Mononuclear cell (primary cell): ENCODE results near the gene TNNI3K. TPM values are rescaled to one million over a fixed set of nuclear protein-coding genes. Genes with fewer than 3 reads are reported as not detected.
"Not testable (repeated sequence)": the region's sequence is repeated elsewhere in the genome, so short reads cannot be mapped to it uniquely, and the experiment has no call there.

Experiments
- H3K27me3 ChIP-seq: 2 replicates; pipeline ENCODE4 v1.6.0; 2011; ENCODE audit warnings: low read length, control low read depth; ENCODE audit not compliant: insufficient read depth
- H3K4me1 ChIP-seq: 2 replicates; pipeline ENCODE4 v1.5.1; 2011; ENCODE audit warnings: mild to moderate bottlenecking, low read length, control low read depth; ENCODE audit not compliant: insufficient read depth
- H3K4me3 ChIP-seq: 2 replicates; pipeline ENCODE4 v1.5.1; 2011; ENCODE audit warnings: mild to moderate bottlenecking, low read length, moderate library complexity
- H3K9me3 ChIP-seq: 2 replicates; pipeline ENCODE4 v1.5.1; 2011; ENCODE audit warnings: low read depth, mild to moderate bottlenecking, control low read depth, low read length
- total RNA-seq: library from RNA; depleted of rRNA; stranded (reverse); fragments of >200 nt; gene quantifications from one replicate; pipeline ENCODE4 v1.2.3, GENCODE V29; 2012

The TNNI3K gene
- total RNA-seq, 1 donor = 0.94 TPM

DNA sequence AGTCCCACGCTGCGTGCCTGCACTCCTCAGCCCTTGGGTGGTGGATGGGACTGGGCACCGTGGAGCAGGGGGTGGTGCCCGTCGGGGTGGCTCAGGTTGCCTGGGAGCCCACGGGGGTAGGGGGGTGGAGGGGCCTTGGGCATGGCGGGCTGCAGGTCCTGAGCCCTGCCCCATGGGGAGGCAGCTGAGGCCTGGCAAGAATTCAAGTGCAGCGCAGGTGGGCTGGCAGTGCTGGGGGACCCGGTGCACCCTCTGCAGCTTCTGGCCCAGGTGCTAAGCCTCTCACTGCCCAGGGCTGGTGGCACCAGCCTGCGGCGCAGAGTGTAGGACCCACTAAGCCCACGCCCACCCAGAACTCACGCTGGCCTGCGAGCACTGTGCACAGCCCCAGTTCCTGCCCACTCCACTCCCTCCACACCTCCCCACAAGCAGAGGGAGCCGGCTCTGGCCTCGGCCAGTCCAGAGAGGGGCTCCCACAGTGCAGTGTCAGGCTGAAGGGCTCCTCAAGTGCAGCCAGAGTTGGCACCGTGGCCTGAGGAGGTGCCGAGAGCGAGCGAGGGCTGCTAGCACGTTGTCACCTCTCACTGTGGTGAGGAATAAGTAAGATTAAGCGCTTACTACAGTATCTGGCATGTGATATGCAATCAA lies 12.8 kb downstream of the TNNI3K start:
- no peaks in the 10 kb centered on the region for H3K27me3 ChIP-seq
- no peaks in the 10 kb centered on the region for H3K9me3 ChIP-seq
- no peak overlapping the region for H3K4me3 ChIP-seq
- H3K4me1 ChIP-seq = no peaks in the 10 kb centered on the region

DNA sequence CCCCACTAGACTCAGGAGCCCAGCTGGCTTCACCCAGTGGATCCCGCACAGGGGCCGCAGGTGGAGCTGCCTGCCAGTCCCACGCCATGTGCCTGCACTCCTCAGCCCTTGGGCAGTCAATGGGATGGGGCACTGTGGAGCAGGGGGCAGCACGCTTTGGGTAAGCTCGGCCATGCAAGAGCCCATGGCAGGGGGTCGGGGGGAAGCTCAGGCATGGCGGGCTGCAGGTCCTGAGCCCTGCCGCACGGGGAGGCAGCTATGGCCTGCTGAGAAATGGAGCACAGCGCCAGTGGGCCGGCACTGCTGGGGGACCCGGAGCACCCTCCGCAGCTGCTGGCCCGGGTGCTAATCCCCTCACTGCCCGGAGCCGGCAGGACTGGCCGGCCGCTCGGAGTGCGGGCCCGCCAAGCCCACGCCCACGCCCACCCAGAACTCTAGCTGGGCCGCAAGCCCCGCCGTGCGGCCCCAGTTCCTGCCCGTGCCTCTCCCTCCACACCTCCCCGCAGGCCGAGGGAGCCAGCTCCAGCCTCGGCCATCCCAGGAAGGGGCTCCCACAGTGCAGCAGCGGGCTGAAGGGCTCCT lies 18.1 kb downstream of the TNNI3K start:
- H3K9me3 ChIP-seq, H3K27me3 ChIP-seq, H3K4me1 ChIP-seq, H3K4me3 ChIP-seq: not testable (repeated sequence)

DNA sequence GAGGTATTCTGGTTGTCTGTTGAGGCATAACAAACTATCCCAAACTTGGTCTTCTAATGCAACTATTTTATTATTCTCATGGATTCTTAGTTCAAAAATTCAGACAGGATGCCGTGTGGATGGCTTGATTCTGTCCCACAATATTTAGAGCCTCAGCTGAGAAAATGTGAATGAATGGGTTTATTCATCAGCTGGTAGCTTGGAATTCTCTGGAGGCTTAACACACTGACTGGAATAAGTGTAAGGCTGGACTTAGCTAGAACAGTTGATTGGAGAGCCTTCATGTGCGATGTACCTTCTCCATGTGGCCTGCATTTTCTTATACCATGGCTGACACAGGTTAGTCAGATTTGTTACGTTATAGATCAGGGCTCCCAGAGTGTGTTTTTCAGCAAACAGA lies 30.8 kb downstream of the TNNI3K start:
- H3K4me1 ChIP-seq = no peaks in the 10 kb centered on the region
- H3K9me3 ChIP-seq = no peaks in the 10 kb centered on the region
- no peak overlapping the region for H3K4me3 ChIP-seq
- no peaks in the 10 kb centered on the region for H3K27me3 ChIP-seq

DNA sequence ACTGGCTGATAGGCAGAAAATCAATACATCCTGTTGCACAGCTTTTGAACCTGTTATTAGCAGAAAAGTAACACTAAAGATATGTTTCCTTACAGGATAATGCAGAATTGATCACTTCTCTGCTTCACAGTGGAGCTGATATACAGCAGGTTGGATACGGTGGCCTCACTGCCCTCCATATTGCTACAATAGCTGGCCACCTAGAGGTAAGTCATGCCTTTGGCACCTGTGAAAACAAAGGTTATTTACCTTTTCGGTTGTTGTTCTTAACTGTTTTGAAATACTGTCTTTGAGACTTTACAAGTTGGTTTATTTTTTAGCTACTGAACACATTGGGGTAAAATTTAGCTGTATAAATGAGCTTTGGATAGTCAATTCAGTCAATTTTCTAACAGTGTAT lies 36.3 kb downstream of the TNNI3K start:
- H3K4me3 ChIP-seq = no peak overlapping the region

DNA sequence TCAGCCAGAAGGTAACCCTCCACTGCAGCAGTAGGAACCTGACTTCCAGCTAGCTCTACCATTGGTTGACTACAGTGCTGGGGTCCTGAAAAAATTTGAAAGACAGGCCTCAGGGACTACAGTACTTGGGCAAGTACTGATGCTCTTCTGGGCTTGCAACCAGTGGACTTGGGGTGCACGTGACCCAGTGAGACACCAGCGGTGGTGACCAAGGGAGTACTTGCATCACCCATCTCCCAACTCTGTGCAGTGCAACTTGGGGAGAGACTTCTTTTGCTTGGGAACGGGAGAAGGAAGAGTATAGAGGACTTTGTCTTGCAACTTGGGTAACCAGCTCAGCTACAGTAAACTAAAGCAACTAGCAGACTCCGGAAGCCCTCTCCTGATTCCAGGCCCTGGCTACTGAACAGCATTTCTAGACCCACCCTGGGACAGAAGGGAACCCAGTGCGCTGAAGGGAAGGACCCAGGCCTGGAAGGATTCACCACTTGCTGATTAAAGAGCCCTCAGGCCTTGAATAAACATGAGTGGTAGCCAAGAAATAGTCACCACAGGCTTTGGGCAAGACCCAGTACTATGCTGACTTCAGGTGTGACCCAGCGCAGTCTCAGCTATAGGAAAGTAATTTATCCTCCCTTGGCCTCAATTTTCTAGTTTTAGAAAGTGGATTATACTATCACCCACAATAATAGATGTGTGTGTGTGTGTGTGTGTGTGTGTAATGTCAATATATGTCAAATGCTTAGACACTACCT lies 45.6 kb downstream of the TNNI3K start:
- no peaks in the 10 kb centered on the region for H3K4me1 ChIP-seq
- no peaks in the 10 kb centered on the region for H3K9me3 ChIP-seq
- no peak overlapping the region for H3K4me3 ChIP-seq
- no peaks in the 10 kb centered on the region for H3K27me3 ChIP-seq

More for the DNA sequence above, 36.3 kb downstream of the TNNI3K start:
- no peaks in the 10 kb centered on the region for H3K9me3 ChIP-seq
- H3K27me3 ChIP-seq = no peaks in the 10 kb centered on the region
- no peaks in the 10 kb centered on the region for H3K4me1 ChIP-seq

DNA sequence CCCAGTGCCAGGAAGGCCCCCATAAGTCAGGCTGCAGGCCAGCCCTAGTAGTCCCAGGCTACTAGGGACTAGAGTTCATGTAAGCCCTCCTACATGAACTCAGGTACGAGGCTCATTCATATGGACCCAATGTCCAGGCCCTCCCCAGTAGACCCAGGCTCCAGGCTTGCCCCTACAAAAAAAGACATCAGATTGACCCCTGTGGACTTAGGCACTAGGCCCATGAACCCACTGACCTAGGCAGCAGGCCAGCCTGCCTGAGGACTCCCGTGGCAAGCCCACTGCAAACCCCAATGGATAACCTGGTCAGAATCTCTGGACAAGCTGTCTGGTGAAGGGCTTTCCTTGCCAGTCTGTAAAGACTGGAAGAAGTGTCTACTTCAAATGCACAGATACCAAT lies 51.2 kb downstream of the TNNI3K start:
- peaks cover 10% of the 10 kb centered on the region for H3K9me3 ChIP-seq
- H3K27me3 ChIP-seq = no peaks in the 10 kb centered on the region
- no peak overlapping the region for H3K4me3 ChIP-seq
- H3K4me1 ChIP-seq = no peaks in the 10 kb centered on the region

DNA sequence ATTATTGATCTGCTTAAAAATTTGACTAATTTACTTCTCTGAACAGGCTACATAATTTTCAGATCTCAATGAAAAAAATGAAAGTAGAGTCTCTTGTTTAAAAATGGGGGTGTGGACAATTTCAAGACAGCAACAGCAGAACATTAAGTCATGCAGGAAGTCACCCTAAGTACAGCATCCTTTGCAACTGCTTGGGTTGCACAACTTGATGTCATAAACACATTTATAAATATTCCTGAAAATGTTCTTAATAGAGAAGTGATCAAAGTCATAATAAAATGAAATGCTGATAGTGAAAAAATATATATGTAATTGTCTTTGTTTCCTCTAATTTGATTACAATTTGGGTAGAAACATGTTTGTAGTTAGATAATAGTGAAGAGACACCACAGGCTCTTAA lies 79.3 kb downstream of the TNNI3K start:
- Histone ChIP-seq H3K27me3 (no peaks in the 10 kb centered on the region), H3K9me3 (no peaks in the 10 kb centered on the region), H3K4me1 (no peaks in the 10 kb centered on the region), H3K4me3 (no peak overlapping the region)

DNA sequence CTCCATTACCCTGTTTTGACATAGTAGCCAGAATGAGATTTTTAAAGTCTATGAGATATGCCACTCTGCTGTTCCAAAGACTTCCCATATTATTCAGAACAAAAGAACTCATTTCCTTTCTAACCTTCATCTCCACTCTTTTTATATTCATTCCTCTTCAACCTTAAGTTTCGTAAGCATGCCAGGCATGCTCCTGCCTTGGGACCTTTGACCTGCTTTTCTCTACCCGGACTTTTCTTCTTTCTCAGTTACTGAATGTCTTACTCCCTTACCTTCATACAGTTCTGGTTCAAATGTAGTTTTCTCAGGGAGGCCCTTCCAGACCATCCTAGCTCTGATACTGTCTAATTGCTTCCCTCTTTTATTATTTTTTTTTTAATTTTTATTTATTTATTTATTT lies 81.1 kb downstream of the TNNI3K start:
- Histone ChIP-seq H3K4me3 (no peak overlapping the region), H3K27me3 (no peaks in the 10 kb centered on the region), H3K4me1 (no peaks in the 10 kb centered on the region), H3K9me3 (no peaks in the 10 kb centered on the region)

DNA sequence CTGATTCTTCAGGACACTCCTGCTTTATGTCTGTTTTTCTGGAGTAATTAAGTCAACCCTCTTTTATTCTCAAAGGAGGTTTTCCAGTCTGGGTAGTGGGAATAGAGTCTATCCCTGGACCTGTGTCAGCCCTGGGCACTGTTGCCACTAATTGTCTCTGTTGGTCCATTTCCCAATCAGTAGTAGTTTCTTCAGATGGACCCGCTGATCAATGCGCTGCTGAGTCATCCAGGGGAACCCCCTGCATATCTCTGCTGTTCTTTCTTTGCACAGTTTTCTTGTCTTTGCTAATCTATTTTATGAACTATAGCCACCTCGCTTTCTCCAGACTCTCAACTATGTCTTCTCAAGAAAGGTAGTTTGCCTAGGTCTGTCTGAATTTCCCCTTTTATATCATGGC lies 82.5 kb downstream of the TNNI3K start:
- Histone ChIP-seq H3K4me3 (no peak overlapping the region), H3K9me3 (no peaks in the 10 kb centered on the region), H3K27me3 (no peaks in the 10 kb centered on the region), H3K4me1 (no peaks in the 10 kb centered on the region)

DNA sequence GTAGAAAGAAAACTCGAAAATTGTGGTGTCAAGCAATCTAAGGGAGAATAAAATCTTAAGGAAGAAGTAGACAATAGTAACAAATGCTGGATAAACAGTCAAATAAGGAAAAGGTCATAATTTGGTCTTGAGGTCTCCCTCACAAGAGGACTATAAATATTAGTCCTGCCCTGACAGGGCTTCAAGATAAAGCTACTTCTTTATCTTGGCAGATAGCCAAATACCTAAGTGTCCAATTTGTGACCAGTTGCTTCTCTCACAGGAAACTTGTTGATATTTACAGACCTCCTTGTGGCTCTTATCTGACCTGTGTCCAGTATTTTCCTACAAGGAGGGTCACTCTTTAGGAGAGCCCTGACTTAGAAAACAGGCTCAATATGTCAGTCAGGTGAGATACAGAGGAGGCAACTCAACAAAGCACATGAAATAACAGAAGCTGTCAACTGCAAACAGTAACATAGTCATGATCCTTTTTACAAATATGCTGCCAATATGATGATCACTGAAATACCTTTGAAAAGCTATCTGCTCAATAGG lies 88.8 kb downstream of the TNNI3K start:
- H3K4me1 ChIP-seq = no peaks in the 10 kb centered on the region

DNA sequence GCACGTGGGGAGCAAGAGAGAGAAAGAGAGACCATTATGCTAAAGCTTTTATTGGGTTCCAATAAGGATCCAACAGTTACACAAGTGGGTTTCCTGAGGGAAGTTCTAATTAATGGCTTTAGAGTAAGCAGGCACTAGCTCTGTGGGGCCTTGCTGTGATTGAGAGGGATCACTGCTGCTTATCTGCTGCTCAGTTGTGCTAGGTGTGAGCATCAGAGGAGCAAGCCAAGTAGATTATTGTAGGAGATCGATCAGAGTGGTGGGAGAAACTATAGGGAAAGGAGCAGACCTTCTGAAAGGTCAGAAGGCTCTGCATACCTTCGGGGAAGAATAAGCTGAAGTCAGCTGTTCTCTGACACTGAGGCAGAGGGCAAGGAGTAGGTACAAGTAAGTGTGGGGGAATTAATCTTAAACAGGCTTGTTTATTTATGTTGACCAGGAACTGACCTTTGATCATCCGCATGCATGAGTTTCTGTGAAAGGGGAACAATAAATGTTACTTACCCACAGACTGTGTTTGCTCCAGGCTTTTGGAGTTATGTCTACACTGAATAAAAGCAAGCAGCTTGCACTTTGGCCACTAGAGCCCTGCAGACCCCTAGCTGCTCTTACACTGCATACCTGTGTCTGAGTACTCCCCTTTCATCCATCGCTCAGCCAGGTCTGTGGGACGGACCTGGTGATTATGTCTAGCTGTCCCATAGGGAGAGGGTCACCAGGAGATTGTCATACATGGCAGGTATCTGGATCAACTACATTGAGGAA lies 89.7 kb downstream of the TNNI3K start:
- Histone ChIP-seq H3K4me1 (no peaks in the 10 kb centered on the region), H3K4me3 (no peak overlapping the region), H3K9me3 (no peaks in the 10 kb centered on the region), H3K27me3 (no peaks in the 10 kb centered on the region)

More for the DNA sequence above, 88.8 kb downstream of the TNNI3K start:
- Histone ChIP-seq H3K9me3 (no peaks in the 10 kb centered on the region), H3K4me3 (no peak overlapping the region), H3K27me3 (no peaks in the 10 kb centered on the region)

DNA sequence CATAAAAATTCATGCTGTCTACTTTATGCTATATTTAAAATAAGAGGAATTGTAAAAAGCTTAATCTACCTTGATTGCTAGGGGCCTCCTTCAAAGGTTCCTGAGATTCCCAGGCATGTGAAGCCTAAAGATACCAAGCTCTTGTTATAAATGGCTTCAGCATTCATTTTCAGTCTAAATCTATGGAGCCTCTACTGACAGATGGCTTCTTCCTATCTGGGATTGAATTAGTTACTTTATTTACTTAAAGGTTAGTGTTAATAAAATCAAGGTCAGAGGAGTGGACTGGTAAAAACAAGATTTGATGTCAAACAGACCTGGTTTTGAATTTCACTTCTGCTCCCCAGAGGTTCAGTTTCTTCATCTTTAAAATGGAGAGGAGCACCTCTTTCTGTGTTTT lies 93.7 kb downstream of the TNNI3K start:
- no peaks in the 10 kb centered on the region for H3K27me3 ChIP-seq
- no peak overlapping the region for H3K4me3 ChIP-seq
- H3K4me1 ChIP-seq = no peaks in the 10 kb centered on the region
- no peaks in the 10 kb centered on the region for H3K9me3 ChIP-seq

DNA sequence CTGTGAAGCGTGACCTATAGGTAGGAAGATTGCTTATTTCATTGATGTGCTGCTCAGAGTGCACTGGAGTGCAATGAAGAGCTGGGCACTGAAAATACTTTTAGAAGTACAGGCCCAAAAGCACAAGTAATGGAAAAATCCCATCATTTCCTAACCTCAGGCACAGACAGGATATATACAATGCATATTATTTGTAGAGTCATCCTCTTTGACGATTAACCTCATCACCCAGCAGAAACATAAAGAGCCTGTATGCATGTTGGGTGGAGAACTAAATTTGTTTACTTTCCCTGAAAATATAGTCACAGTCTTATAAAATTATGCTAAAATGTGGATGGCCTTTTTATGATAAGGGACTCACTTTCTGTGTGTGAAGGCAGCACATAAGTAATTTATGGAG lies 98.1 kb downstream of the TNNI3K start:
- Histone ChIP-seq H3K4me3 (no peak overlapping the region), H3K27me3 (no peaks in the 10 kb centered on the region), H3K9me3 (no peaks in the 10 kb centered on the region), H3K4me1 (no peaks in the 10 kb centered on the region)

DNA sequence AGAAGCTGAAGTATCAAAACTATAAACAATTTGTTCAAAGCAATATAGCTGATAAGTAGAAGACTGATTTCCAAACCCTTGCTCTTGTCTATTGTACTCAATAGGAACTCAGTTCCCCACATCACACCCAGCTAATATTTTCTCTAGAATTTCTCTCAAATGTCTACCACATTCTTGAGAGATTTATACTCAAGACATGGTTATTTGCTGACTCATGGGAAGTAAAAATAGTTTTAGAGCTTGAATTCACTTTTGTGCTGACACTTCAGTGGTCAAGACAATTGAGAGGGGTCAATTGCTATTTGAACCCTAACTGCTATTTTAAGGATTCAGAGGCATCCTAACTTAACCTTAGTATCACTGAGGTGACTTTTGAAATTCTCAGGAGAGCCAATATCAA lies 99.0 kb downstream of the TNNI3K start:
- H3K4me3 ChIP-seq = no peak overlapping the region
- no peaks in the 10 kb centered on the region for H3K27me3 ChIP-seq
- H3K9me3 ChIP-seq = no peaks in the 10 kb centered on the region
- no peaks in the 10 kb centered on the region for H3K4me1 ChIP-seq

DNA sequence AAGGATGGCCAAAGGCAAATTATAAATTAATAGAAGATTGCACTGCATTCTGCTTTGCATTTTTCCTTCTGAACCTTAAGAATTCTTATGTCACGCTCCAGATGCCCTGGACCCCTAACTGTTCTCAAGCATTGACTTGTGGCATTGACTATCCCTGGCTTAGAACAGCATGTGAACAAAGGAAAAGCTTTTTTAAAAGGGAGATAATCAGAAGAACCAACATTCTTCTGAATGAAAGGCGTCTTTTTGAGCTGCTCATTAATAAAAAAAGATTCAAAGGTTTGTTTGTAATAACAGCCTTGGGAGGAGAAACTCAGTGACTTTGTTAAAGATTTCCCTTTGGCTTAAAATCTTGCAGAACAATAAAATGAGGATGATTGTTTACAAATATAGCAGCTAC lies 105.5 kb downstream of the TNNI3K start:
- Histone ChIP-seq H3K4me3 (no peak overlapping the region), H3K9me3 (no peaks in the 10 kb centered on the region), H3K27me3 (no peaks in the 10 kb centered on the region), H3K4me1 (no peaks in the 10 kb centered on the region)
